Keratinocyte (primary cell): ENCODE measurements around the gene ZNF561. TPM values are rescaled to one million over a fixed set of nuclear protein-coding genes. Genes with fewer than 3 reads are reported as not detected.

Experiments used
- DNase-seq: peaks from one replicate; pipeline ENCODE4 v3.0.0-alpha.2; 2011; ENCODE audit warnings: low read depth, missing footprints, low spot score
- FAIRE-seq: peaks from 2 replicates; lab custom pipeline; 2011; peaks lifted over from hg19 to GRCh38; lab: Jason Lieb, UNC
- H2AFZ ChIP-seq: 2 replicates; pipeline ENCODE4 v1.6.0; 2012; ENCODE audit warnings: low read length, control low read depth, inconsistent platforms; ENCODE audit not compliant: control insufficient read depth
- H3K27ac ChIP-seq: 2 replicates; pipeline ENCODE4 v1.5.1; 2011; ENCODE audit warnings: low read length; ENCODE audit not compliant: control insufficient read depth, insufficient read depth
- H3K27me3 ChIP-seq: 3 replicates; pipeline ENCODE4 v1.6.0; 2011; ENCODE audit warnings: low read length; ENCODE audit not compliant: control insufficient read depth, insufficient read depth; ENCODE audit errors: extremely low read depth
- H3K36me3 ChIP-seq, 2 experiments: 2 replicates in 1 of 2; 3 replicates in 1 of 2; pipeline ENCODE4 v1.5.1; 2011; ENCODE audit warnings: low read length in 2 of 2, mild to moderate bottlenecking in 1 of 2; ENCODE audit not compliant: control insufficient read depth in 2 of 2, insufficient read depth in 2 of 2; ENCODE audit errors: extremely low read depth in 1 of 2
- H3K4me1 ChIP-seq: 3 replicates; pipeline ENCODE4 v1.5.1; 2011; ENCODE audit warnings: low read length; ENCODE audit not compliant: control insufficient read depth, insufficient read depth; ENCODE audit errors: extremely low read depth
- H3K4me2 ChIP-seq: 3 replicates; pipeline ENCODE4 v1.6.0; 2011; ENCODE audit warnings: low read depth, low read length; ENCODE audit not compliant: control insufficient read depth, insufficient read depth; ENCODE audit errors: extremely low read depth
- H3K4me3 ChIP-seq, 3 experiments: fragments of 200-600 bp in 1 of 3; sonication (generic) in 1 of 3; 2 replicates in 2 of 3; 3 replicates in 1 of 3; pipeline ENCODE4 v1.5.1; 2011 to 2016; ENCODE audit warnings: low read length in 3 of 3, mild to moderate bottlenecking in 3 of 3, control low read depth in 2 of 3, inconsistent platforms in 1 of 3, low read depth in 1 of 3, mixed read lengths in 1 of 3, mixed run types in 1 of 3, moderate library complexity in 1 of 3; ENCODE audit not compliant: control insufficient read depth in 2 of 3, insufficient read depth in 2 of 3; ENCODE audit errors: extremely low read depth in 1 of 3
- H3K79me2 ChIP-seq: 2 replicates; pipeline ENCODE4 v1.6.0; 2012; ENCODE audit warnings: low read length; ENCODE audit not compliant: control insufficient read depth, insufficient read depth
- H3K9ac ChIP-seq: 3 replicates; pipeline ENCODE4 v1.6.0; 2011; ENCODE audit warnings: low read length; ENCODE audit not compliant: control insufficient read depth, insufficient read depth; ENCODE audit errors: extremely low read depth
- H3K9me1 ChIP-seq: 3 replicates; pipeline ENCODE4 v1.6.0; 2011; ENCODE audit warnings: low read length; ENCODE audit not compliant: control insufficient read depth, insufficient read depth; ENCODE audit errors: extremely low read depth
- H3K9me3 ChIP-seq: 2 replicates; pipeline ENCODE4 v1.5.1; 2012; ENCODE audit warnings: low read depth, low read length; ENCODE audit not compliant: control insufficient read depth
- H4K20me1 ChIP-seq: 3 replicates; pipeline ENCODE4 v1.6.0; 2011; ENCODE audit warnings: low read length; ENCODE audit not compliant: control insufficient read depth, insufficient read depth; ENCODE audit errors: extremely low read depth
- CTCF ChIP-seq, 3 experiments: IDR thresholded peaks in 1 of 3; conservative IDR thresholded peaks in 1 of 3; optimal IDR thresholded peaks in 1 of 3; 2 replicates in 2 of 3; 3 replicates in 1 of 3; pipeline versions ENCODE3 to v1.5.1; 2011; ENCODE audit warnings: low read length in 3 of 3, mild to moderate bottlenecking in 3 of 3, moderate library complexity in 2 of 3, control low read depth in 1 of 3, inconsistent platforms in 1 of 3; ENCODE audit not compliant: insufficient read depth in 2 of 3; ENCODE audit errors: extremely low read depth in 1 of 3
- EZH2 ChIP-seq: IDR thresholded peaks from one replicate; pipeline ENCODE4 v1.6.1; 2012; ENCODE audit warnings: inconsistent platforms, mild to moderate bottlenecking, low read length, moderate library complexity
- dilution Hi-C: fragments of 300-500 bp; cut with MboI; formaldehyde crosslinking; loops from one replicate; pipeline ENCODE4 v1.7.0; 2020; ENCODE audit warnings: low sequenced_read_pairs; ENCODE audit not compliant: extremely low pct_ligation_motif_present
- polyA plus RNA-seq, 5 experiments: library from polyadenylated mRNA; depleted of rRNA in 3 of 5; stranded (reverse) in 3 of 5; stranded (forward) in 1 of 5; unstranded in 1 of 5; fragments of >200 nt; gene quantifications; 1 replicate in 1 of 5; 2 replicates in 3 of 5; 3 replicates in 1 of 5; pipeline versions ENCODE4 v1.2.1 to v1.2.3, GENCODE V29; 2011 to 2012; ENCODE audit warnings: missing spikeins in 2 of 5, low read depth in 1 of 5, low replicate concordance in 1 of 5

The ZNF561 gene
- polyA plus RNA-seq, 1 donor (not counting 4 experiments of a cell fraction or from before 2014, with no cell fraction given) = 56.3 TPM

GRCh38 chr19:9610484-9611113, 10.4 kb downstream of the ZNF561 start:
- Histone ChIP-seq H3K9ac (no peak overlapping the region), H3K4me1 (no peaks in the 10 kb centered on the region), H3K9me1 (no peaks in the 10 kb centered on the region), H3K27me3 (no peaks in the 10 kb centered on the region), H3K4me2 (no peak overlapping the region), H2AFZ (no peak overlapping the region), H3K9me3 (peaks cover 34% of the 10 kb centered on the region), H3K36me3 (peaks cover 36 to 38% of the 10 kb centered on the region in 2 experiments), H3K4me3 (no peak overlapping the region), H4K20me1 (no peaks in the 10 kb centered on the region), H3K27ac (no peak overlapping the region), H3K79me2 (no peaks in the 10 kb centered on the region)
- dilution Hi-C loops = no loop called here
- no peak for DNase-seq
- FAIRE-seq = no peak
- TF ChIP-seq CTCF (optimal IDR thresholded peaks at IDR 0.05 in 1 of 3, IDR thresholded peaks at IDR 0.05 in 1 of 3, conservative IDR thresholded peaks at IDR 0.05 in 1 of 3; ENCODE audit: extremely low read depth in 1 of 3, insufficient read depth in 2 of 3, low read length in 3 of 3) (no peak), EZH2 (no peak)

GRCh38 chr19:9608912-9609311, 12.1 kb downstream of the ZNF561 start:
- Histone ChIP-seq H3K27me3 (no peaks in the 10 kb centered on the region), H2AFZ (no peak overlapping the region), H3K4me1 (no peaks in the 10 kb centered on the region), H3K9ac (no peak overlapping the region), H3K4me3 (no peak overlapping the region), H3K9me1 (no peaks in the 10 kb centered on the region), H3K27ac (no peak overlapping the region), H4K20me1 (no peaks in the 10 kb centered on the region), H3K9me3 (peaks cover 34% of the 10 kb centered on the region), H3K36me3 (peaks cover 30 to 32% of the 10 kb centered on the region in 2 experiments), H3K4me2 (no peak overlapping the region), H3K79me2 (no peaks in the 10 kb centered on the region)
- TF ChIP-seq CTCF (optimal IDR thresholded peaks at IDR 0.05 in 1 of 3, IDR thresholded peaks at IDR 0.05 in 1 of 3, conservative IDR thresholded peaks at IDR 0.05 in 1 of 3; ENCODE audit: extremely low read depth in 1 of 3, insufficient read depth in 2 of 3, low read length in 3 of 3) (no peak), EZH2 (no peak)
- DNase-seq (no peak), FAIRE-seq (no peak)
- dilution Hi-C loops = no loop called here
